Astrocyte of the hippocampus (primary cell): ENCODE results near the gene RNASEH2A.
"Not testable (repeated sequence)": the region's sequence is repeated elsewhere in the genome, so short reads cannot be mapped to it uniquely, and the experiment has no call there.

Experiments used
- DNase-seq: peaks from one replicate; pipeline ENCODE4 v3.0.0; 2011; ENCODE audit warnings: low read depth, low spot score

Gene RNASEH2A

DNA sequence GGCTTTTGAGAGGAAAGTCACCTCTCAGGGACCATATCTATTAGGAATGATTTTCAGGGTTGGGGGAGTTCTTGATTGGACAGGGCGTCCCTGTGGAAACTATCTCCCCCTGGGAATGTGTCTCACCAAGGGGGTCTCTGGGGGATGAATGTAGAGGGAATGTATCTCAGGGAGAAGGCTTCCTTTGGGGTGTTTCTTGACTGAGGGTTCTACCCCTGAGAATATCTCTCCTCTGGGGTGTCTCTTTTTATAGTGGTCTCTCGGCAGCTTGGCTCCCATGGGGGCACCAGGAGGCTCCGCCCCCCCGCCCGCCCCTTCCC lies 27.0 kb downstream of the RNASEH2A start:
- DNase-seq, result no peak

DNA sequence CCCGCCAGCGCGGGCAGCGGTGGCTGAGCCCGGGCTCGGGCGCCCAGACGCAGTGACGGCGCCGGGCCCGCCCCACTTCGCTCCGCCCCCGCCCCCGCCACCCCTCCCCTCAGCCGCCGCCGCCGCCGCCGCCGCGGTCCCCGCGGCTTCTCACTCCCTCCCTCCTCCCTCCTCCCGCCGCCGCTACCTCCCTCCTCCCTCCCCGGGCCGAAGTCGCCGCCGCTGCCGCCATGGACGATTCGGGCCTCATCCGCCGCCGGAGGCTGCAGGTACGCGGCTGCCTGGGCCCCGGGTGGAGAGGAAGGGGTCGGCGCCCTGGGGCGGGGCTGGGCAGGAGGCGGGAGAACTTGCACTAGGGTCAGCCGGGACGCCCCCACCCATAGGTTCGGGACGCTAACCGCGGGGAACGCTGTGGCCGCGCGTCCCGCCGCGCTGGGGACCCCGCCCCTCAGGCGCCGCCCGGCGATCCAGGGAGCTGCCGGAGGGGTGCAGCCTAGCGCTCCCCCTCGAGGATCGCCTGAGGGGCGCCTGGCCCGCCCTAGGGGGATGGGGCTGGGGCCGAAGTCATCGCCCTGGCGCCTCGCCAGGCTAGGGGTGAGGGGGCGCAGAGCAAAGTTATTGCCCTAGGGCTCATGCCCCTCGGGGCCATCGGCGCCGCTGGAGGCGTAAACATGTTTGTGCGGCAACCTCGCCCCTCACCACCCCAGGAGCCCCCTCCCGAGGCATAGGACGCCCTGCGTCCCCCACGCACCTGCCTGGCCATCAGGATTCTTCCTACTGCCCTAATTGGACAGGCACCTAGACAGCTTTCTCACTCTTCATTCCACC lies 27.6 kb downstream of the RNASEH2A start:
- peak; percentile 55 for DNase-seq

DNA sequence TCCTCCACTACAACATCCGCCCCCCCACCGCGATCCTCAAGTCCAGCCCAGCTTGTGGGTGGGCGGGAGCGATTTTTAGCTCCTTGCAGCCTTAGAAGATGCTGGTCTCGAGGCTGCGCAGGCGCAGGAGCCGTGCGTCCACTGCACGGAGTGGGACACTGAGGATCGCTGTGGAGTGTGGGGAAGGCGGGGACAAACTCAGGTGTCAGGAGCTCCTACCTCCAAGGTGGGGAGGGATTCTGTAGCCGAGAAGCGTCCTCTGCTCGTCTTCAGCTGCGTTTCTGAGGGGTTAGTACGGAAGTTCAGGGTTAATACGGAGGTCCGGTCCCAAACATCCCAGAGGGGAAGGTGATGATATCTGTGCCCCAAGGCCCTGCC lies 28.2 kb downstream of the RNASEH2A start, which contains the start of gene RTBDN:
TSS of gene RTBDN (minus strand) at position 14 of the 378 bp plus-strand sequence. CDS start 4,600 bp downstream, outside the sequence.
- DNase-seq, result no peak

DNA sequence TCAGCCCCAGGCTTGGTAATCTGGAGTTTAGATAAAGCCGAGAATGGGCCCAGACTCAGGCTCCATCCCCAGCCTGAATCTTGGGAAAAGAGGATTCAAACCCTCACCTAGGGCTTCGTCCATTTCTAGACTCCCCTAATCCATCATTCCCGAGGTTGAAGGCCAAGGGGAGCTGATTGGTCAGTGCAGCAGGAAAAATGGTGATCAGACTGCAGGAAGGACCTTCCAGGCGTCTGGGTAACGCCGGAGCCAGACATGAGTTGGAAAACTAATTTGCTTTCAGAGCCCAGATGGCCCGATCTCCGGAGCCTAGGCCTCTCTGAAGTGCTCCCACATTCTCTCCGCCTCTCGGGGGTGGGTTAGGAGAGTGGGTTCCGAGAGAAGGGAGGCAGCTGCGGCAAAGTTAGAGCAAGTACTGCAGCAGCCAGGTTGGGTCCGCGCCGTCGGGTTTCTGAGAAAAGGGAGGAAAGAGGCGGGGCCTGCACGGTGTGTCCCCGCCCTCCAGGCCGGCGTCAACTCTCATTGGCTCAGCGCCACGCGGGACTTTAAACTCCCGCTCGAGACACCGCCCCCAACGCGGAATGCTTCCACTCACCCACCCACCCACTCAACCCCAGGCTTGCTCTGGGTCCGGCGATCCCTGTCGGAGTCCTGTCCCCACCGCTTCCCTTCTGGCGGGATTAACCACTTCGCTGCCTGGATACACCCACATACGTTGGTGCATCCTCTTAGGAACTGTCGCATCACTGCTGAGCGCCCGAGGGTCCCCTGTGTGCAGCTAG lies 28.8 kb downstream of the RNASEH2A start:
- peak; percentile 45 for DNase-seq

DNA sequence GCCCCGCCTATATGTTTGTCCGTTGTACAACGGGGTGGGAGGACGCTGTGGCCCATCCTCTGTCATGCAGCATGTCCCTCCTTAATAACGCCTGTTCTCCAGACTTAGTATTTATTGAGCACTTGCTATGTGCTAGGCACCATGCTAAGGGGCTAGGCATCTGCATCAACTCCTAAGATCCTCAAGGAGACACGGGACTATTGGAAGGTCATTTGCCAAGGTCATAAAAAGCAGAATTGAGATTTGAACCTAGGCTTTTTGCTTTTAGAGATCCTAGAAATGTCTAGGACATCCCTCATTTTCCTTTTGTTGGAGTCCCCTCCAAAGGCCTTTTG lies 30.1 kb downstream of the RNASEH2A start:
- no peak for DNase-seq

DNA sequence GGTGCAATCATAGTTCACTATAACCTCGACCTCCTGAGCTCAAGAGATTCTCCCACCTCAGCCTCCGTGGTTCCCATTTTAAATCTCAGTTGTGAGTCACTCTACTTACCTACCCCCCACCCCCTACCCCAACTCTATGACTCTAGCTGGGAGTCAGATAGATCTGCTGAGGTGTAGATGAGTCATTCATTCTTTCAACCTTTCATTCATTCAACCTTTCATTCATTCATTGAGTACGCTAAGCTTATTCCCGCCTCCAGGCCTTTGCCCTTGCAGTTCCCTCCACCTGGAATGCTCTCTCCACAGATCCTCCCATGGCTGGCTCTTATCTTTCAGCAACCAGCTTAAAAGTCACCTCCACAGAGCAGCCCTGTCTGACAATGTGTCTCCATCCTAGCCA lies 30.8 kb downstream of the RNASEH2A start:
- DNase-seq, result no peak

DNA sequence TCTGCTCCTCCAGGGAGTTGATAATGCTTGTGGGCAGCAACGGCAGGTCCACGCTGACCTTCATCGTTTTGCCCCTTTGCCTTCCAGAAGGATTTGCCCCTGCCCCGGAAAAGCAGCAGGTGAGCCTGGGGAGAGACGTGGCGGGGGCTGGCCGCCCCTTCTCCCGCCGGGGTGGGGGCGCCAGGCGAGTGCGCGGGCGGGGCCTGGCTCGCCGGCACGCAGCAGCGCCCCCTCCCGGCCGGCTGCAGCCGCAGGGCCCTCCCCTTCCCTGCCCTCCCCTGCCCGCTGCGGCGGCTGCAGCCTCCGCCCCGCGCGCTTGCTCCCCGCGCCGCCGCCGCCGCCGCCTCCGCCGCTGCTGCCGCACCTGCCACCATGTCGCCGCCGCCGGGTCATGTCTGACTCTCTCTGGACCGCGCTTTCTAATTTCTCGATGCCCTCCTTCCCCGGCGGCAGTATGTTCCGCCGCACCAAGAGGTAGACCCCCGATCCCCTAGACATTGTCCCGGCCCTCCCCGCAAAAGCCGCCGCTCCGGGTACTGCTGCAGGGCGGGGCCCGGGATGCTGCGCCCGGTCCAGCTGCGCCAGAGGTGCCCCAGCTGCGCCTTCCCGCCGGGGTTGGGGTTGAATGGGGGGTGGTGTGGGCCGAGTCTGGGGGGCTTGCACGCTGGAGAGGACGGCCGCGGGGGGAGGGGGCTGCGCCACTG lies 31.9 kb downstream of the RNASEH2A start, which contains the start of gene MAST1:
TSS of gene MAST1 (plus strand) at position 334 of the 704 bp plus-strand sequence. CDS start at position 392, 58 bp downstream.
- DNase-seq, result peak; percentile 78

DNA sequence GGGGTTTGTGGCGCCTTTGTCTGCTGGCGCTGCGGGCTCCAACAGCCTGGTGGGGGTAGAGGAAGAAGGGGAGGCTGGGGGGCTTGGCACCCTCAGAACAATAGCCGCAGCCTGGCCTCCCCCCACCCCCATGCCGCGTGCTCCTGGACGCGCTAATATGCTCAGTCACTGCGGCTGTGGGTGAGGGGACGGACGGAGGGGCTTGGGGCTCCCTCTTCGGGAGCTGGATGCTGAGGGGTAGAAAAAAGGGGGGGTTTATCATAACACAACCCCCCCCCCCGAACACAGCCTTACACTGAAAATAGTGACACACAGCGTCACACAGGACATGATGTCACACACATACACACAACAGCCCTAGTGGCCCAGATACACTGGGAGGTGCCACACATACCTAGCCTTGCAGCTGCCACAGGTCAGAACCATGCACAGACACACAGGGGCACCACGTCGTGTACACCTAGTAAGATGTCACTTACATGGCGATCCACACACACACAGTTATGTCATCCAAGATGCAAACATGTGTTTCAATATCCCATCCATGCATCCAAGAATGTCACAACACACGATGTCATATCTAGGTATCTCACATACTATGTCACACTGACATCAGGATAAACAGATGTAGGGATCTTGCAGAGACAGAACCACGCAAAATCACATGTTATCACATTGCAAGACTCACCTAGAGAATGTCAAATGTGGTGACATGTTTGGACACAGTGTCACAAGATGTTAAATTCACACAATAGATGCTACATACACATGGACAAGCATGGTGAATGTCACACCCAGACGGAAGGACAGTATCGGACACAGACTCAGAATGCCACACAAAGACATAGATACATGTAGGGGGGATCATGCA lies 32.7 kb downstream of the RNASEH2A start:
- DNase-seq, result no peak

DNA sequence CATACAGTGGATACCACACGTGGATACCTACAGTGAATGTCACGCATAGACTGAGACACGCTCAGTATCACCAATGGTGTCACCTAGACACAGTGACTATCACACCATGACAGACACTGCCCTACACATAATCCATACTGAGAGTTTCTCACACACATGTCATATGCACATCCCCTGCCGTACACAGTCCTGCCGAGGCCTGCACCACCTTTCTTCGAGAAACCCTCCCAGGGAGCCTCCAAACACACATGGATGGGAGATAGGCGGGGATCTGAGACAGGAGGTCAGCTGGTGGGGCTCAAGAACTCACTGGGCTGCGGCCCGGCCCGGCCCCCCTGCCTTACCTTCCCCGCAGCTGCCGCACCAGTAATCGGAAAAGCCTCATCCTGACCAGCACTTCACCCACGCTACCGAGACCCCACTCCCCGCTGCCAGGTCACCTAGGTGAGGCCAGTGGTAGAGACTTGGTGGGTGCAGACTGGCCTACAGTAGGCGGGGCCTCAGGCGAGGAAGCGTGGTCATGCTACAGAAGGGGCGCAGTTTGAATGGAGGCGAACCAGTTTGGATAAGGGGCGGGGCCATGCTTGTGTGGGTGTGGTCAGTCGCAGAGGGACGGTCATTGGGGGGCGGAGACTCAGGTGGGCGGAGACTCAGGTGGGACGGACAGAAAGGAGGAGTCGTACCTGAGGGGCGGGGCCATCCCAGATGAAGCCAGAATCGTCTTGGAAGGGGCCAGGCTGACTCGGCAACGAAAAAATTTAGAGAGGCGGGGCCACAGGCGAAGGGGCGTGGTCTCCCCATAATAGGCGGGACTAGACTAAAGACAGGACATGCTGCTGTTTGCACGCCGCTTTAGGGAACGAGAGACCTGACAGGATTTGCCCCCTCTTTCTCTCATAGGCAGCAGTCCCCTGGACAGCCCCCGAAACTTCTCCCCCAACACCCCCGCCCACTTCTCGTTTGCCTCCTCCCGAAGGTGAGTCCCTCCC lies 34.0 kb downstream of the RNASEH2A start:
- DNase-seq, result peak; percentile 86

DNA sequence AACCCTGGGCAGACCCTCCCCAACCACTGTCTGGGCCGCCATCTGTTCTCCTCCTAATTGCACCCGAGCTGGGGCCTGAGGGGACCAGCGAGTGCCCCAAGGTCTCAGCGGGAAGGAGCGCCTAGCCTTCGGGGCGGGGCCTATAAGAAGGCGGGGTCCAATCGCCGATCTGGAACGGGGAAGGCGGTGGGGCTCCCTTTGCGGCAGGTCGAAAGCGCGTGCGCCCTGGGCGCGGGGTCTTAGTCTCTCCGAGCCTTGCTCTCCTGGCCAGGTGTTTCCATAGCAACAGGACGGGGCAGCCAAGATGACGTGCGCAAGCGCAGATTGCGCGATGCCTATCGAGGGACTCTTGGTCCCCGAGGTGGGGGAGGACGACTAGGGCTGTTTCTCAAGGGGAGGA lies 34.7 kb downstream of the RNASEH2A start:
- peak; percentile 79 for DNase-seq

DNA sequence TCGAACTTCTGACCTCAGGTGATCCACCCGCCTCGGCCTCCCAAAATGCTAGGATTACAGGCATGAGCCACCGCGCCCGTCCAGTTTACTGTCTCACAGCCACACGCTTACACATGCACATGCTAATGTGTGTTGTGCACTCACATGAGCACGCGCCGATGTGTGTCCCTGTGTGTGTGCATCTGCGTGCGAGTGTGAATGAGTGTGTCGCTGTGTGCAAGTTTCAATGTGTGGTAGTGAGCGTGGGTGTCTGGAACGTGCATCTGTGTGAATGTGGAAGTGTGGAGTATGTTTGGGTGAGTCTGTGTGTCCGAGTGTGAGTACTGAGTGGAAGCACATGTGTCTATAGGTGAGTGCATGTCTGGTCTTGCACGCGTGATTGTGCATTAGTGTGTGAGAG lies 36.1 kb downstream of the RNASEH2A start:
- DNase-seq, result no peak

DNA sequence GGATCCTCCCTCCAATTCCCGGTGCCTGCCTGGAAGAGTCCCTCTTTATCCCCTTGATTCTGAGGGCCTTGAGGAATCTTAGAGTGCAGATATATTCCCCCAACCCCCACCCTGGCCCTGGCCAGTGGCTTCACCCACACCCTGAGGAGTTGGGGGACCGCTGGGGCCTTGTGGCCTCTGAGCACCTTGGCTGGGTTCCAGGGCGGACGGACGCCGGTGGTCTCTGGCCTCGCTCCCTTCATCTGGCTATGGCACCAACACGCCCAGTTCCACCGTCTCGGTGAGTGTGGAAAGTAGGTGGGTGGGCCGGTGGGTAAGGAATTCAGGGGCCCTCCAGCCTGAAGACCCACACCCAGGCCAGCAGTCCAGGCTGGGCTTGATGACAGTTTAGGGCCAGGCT lies 36.9 kb downstream of the RNASEH2A start:
- no peak for DNase-seq

DNA sequence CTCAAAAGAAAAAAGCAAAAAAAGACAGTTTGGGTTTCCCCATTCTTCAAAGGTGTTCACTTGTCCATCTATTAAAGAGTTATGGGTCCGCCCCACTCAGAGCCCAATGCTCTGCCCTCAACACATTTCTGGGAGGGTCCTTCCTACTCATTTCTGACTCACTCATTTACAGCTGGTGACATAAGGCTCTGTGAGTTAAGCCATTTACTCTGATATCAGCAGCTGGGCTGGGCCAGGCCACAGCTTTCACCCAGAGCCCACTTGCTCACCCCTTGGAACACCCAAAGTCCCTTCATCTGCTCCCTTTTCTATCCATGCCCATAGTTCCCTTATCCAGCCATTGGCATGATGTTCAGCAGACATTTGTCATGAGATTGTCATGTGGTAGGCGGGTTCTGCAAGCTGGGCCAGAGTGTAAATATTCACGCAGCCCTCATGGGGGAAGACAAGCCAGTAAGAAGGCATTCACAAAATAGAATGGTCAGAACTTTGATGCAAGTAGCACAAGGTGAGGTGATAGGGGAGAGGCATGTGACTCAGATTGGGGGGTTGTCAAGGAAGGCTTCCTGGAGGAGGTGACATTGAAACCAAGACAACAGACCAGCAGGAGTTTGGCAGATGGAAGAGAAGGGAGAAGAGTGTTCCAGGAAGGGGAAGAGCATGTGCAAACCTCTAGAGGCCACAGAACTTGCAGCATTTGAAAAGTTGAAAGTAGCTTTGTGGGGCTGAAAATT lies 37.8 kb downstream of the RNASEH2A start:
- no peak for DNase-seq

DNA sequence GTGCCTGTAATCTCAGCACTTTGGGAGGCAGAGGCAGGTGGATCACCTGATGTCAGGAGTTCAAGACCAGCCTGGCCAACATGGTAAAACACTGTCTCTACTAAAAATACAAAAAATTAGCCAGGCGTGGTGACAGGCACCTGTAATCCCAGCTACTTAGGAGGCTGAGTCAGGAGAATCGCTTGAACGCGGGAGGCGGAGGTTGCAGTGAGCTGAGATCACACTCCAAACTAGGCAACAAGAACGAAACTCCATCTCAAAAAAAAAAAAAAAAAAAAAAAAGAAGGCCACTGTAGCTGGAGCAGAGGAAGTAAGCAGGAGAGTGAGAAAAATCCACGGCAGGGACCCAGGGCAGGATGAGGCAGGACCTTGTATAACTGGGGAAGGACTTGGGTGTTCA lies 40.2 kb downstream of the RNASEH2A start:
- not testable (repeated sequence) for DNase-seq

DNA sequence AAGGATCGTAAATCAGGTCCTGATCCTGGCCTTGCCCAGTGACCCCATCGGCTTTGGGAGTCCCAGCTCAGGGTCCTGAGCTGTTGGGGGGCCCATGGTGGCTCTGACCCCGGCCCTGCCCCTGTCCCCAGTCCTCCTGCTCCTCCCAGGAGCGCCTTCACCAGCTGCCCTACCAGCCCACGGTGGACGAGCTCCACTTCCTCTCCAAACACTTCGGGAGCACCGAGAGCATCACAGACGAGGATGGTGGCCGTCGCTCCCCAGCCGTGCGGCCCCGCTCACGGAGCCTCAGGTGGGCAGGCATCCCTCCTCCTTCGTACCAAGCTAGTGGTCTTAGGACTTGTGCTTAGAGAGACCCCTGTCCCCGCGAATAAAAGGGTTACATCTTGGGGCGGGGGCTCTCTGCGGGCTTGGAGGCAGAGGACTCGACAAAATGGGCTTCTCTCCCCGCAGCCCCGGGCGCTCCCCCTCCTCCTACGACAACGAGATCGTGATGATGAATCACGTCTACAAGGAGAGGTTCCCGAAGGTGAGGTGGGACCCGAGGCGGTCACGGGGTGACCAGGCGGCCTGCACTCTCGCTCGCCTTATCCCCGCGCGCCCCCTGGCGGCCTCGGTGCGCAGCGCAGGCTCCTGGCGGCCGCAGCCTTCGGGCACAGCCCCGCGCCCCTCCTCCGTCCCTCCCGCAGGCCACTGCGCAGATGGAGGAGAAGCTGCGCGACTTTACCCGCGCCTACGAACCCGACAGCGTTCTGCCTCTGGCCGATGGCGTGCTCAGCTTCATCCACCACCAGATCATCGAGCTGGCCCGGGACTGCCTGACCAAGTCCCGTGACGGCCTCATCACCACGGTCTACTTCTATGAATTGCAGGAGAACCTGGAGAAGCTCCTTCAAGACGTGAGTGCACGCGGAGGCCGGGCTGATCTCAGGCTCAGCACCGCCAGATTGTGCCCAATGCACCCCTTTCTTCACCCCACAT lies 41.1 kb downstream of the RNASEH2A start:
- peak; percentile 93 for DNase-seq

DNA sequence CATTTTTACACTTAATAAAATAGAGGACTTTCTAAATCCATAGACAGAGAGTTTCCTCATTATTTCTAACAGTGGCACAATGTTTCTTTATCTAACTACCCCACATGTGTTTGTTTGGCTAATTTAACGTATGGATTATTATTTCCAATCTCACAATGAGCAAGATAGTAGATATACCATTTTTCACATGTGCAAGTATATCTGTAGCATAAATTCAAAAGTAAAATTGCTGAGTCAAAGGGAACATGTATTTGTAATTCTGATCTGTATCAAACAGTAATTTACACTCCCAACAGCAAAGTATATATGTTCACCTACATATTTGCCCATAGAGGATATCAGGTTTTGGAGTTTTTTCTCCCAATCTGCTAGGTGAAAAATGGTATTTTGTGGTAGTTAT lies 50.3 kb downstream of the RNASEH2A start:
- no peak for DNase-seq

DNA sequence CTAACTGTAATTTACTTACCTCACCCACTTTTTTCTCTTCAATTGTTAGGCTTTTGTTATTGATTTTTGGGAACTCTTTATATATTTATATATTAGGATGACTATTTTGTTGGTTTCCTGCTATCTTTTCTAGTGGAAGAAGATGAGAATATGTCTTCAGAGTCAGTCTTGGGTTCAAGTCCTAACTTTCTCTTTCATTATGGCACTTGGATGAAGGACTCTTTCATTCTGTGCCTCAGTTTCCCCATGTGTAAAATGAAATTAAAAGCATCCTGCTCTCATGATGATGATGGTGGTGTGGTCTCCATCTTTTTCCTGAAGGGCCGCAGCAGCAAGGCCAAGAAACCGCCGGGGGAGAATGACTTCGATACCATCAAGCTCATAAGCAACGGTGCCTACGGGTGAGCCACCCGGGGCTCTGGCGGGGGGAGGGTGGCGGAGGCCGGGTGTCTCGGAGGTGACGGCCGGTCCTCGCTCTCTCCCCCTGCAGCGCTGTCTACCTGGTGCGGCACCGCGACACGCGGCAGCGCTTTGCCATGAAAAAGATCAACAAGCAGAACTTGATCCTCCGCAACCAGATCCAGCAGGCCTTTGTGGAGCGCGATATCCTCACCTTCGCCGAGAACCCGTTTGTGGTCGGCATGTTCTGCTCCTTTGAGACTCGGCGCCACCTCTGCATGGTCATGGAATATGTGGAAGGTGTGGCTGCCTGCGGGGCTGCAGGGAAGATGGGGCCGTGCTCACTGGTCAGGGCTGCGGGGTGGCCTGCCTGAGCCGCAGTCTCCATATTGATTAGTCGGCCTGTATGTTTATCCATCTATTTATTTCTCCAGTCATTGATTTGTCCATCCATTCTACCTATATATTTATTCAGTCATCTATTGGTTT lies 51.9 kb downstream of the RNASEH2A start:
- no peak for DNase-seq
